ENCODE measurements around the gene ATP6AP1. TPM values are rescaled to one million over a fixed set of nuclear protein-coding genes. Genes with fewer than 3 reads are reported as not detected.

Gene ATP6AP1
- total and polyA plus RNA-seq, 3 experiments from 2014 or later, result 43.0 to 129 (median 43.2) TPM

DNA sequence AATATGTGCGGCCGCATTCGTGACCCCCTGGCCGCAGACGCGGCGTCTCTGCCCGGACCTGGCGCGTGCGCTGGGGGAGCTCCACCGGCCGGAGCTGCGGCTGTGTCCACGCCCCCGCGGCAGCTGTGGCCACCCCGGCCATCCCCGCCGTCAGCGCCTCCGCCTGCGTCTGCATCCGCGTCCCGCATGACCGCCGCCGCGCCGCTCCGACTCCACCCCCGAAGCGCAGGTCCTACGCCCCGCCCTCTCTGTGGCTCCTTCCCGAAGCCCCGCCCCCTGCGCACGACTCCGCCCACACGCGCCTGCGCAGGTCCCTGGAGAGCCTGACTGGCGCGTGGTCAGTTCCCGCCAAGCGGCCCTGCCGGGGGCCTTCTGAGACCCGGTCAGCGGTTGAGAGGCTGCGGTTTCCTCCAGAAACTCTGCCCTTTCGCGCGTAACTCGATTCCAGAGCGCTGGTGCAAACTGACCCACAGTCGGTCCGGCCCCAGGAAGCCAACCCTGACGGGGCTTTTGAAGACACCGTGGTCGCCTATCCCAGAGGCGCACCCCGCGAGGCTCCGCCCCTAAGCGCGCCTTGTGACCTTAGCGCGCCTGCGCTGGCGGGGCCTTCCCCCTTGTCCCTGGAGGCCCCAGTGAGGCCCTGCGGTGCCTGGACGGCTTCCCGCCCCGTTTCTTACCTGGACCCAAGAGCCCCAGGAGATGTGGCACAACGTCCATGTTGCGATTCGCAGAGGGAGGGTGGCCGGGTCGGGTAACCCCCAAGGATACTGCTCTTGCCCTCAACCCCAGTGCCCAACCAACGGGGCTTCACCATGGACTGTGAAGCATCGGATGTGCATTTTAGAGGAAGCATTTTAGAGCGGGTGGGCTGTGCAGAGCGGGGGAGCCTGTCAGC is 50.5 kb downstream of the ATP6AP1 start, which contains the start of gene LAGE3:
Gene LAGE3, minus strand, starts transcription at position 554 of the 895 bp plus-strand sequence. Its CDS starts 366 bp downstream, at position 188.
- Histone ChIP-seq H3K27ac (ENCODE audit: low read depth, low read length) (peak within 1 kb of the TSS; percentile 73), H3K36me3 (ENCODE audit: insufficient read depth, low read length) (no peaks in the 10 kb centered on the region), H3K4me1 (ENCODE audit: insufficient read depth, low read length) (peaks cover 13% of the 10 kb centered on the region), H3K4me3 (ENCODE audit: low read length) (peak within 1 kb of the TSS; percentile 61), H3K9me3 (ENCODE audit: low read length) (no peaks in the 10 kb centered on the region), H3K27me3 (ENCODE audit: insufficient read depth, low read length, poor library complexity, severe bottlenecking) (no peaks in the 10 kb centered on the region)
- H3K4me3 Mint-ChIP-seq, result peak within 1 kb of the TSS; percentile 81 to 93 (median 86)
- POLR2A ChIA-PET, result interaction anchor here (1.0 to 1.4 kb wide), 3 partner anchors 10 to 80 kb away, joined by 3 to 7 read pairs (median 7); partner anchors contain the start of gene SLC10A3
- peak; percentile 91 to 95 (median 93) for DNase-seq
- CTCF ChIA-PET, result no interaction called here
- H3K27me3 Mint-ChIP-seq, result peaks cover 0 to 18% of the 10 kb centered on the region in 2 donors
- peaks cover 0 to 4% (median 0%) of the 10 kb centered on the region in 3 donors for H3K36me3 Mint-ChIP-seq
- peaks cover 6 to 18% (median 14%) of the 10 kb centered on the region in 3 donors for H3K4me1 Mint-ChIP-seq
- H3K9me3 Mint-ChIP-seq, result no peaks in the 10 kb centered on the region
- peak within 1 kb of the TSS; percentile 74 to 95 (median 94) for H3K27ac Mint-ChIP-seq

DNA sequence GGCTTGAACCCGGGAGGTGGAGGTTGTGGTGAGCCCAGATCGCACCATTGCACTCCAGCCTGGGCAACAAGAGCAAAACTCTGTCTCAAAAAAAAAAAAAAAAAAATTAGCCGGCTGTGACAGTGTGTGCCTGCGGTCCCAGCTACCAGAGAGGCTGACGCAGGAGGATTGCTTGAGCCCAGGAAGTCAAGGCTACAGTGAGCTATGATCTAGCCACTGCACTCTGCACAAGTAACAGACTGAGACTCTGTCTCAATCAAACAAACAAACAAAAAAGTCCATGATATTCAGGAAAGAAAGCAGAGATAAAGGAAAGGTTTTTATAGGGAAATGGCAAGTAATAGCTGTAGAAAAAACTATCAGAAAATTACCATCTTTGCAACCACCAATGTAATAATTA is 52.7 kb downstream of the ATP6AP1 start:
- Mint-ChIP-seq H3K36me3 (peaks cover 0 to 10% (median 0%) of the 10 kb centered on the region in 3 donors), H3K4me3 (peak overlapping the region in 1 of 7 donors; percentile 42), H3K27ac (peak overlapping the region in 1 of 8 donors; percentile 89), H3K27me3 (peaks cover 0 to 17% of the 10 kb centered on the region in 2 donors), H3K4me1 (peaks cover 6 to 25% (median 20%) of the 10 kb centered on the region in 3 donors), H3K9me3 (no peaks in the 10 kb centered on the region)
- POLR2A ChIA-PET, result interaction anchor here (0.6 kb wide), 1 partner anchor 53 kb away, joined by 4 read pairs; the partner anchor contains the start of gene ATP6AP1
- H3K4me3 ChIP-seq (ENCODE audit: low read length), result no peak overlapping the region
- peaks cover 24% of the 10 kb centered on the region for H3K4me1 ChIP-seq (ENCODE audit: insufficient read depth, low read length)
- CTCF ChIA-PET, result no interaction called here
- no peak for DNase-seq
- no peaks in the 10 kb centered on the region for H3K36me3 ChIP-seq (ENCODE audit: insufficient read depth, low read length)
- H3K27ac ChIP-seq (ENCODE audit: low read depth, low read length), result no peak overlapping the region
- H3K27me3 ChIP-seq (ENCODE audit: insufficient read depth, low read length, poor library complexity, severe bottlenecking), result no peaks in the 10 kb centered on the region
- H3K9me3 ChIP-seq (ENCODE audit: low read length), result no peaks in the 10 kb centered on the region

DNA sequence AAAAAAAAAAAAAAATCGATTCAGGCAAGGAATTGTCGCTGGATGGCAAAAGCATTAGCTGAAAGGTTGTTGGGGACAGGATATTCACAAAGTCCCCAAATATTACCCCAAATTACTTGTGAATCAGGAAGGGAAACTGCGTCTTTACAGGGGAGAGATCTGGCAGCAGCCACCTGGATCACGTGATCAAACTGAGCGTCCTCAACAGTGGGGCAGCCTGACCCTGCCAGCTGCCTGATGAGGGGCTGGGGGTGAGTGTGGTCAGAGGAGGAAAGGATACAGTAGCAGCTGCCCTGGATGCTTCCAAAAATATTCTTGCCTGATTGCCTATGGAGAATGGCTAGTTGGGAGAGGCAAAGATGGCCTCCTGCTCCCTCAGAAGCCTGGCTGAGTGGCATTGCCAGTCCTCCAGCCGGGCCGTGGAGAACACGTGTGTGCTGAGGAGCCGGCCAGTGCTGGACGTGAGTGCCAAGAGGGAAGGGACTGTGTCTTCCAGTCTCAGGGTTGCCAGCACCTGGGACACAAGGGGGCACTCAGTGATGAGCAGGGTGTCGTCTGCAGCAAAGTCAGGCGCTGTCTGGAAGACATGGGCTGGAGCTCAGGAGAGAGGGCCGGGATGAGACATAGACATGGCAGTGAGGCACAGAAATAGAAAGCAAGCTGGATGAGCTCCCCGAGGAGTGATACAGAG is 53.6 kb downstream of the ATP6AP1 start:
- Mint-ChIP-seq H3K4me1 (peaks cover 6 to 27% (median 22%) of the 10 kb centered on the region in 3 donors), H3K27me3 (peaks cover 0 to 14% of the 10 kb centered on the region in 2 donors)
- H3K27ac ChIP-seq (ENCODE audit: low read depth, low read length), result no peak overlapping the region

DNA sequence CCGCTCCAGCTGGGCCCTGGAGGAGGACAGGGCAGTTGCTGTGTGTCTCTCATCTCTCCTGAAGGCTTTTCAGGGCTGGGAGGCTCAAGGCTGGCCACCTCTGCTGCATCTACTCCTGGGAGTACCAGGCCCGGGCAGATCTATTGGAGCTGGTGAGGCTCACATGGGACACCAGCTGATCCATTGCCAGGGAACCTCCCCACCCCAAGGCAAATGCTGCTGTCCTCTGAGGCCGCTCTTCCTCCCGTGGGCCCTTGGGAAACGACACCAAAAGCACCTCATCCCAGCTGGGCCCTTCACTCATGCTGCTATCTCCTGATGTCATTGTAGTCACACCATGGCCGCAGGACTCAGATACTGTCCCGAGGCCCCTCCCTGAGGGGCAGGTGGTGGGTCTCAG is 54.3 kb downstream of the ATP6AP1 start:
- no peak overlapping the region for H3K4me3 ChIP-seq (ENCODE audit: low read length)
- peaks cover 0 to 14% of the 10 kb centered on the region in 2 donors for H3K27me3 Mint-ChIP-seq
- peaks cover 0 to 15% (median under 1%) of the 10 kb centered on the region in 3 donors for H3K36me3 Mint-ChIP-seq
- no peaks in the 10 kb centered on the region for H3K9me3 ChIP-seq (ENCODE audit: low read length)
- H3K27ac ChIP-seq (ENCODE audit: low read depth, low read length), result no peak overlapping the region
- no peak overlapping the region for H3K4me3 Mint-ChIP-seq
- no peak for DNase-seq
- peaks cover 6 to 32% (median 23%) of the 10 kb centered on the region in 3 donors for H3K4me1 Mint-ChIP-seq
- H3K27ac Mint-ChIP-seq, result peak overlapping the region in 2 of 8 donors; percentile 48 to 54
- no peaks in the 10 kb centered on the region for H3K27me3 ChIP-seq (ENCODE audit: insufficient read depth, low read length, poor library complexity, severe bottlenecking)
- CTCF ChIA-PET, result interaction anchor here (0.7 kb wide), 1 partner anchor 51 kb away, joined by 3 read pairs; no protein-coding TSS in a partner anchor
- H3K9me3 Mint-ChIP-seq, result no peaks in the 10 kb centered on the region
- H3K36me3 ChIP-seq (ENCODE audit: insufficient read depth, low read length), result no peaks in the 10 kb centered on the region
- POLR2A ChIA-PET, result no interaction called here
- H3K4me1 ChIP-seq (ENCODE audit: insufficient read depth, low read length), result peaks cover 16% of the 10 kb centered on the region

More for the DNA sequence above, 53.6 kb downstream of the ATP6AP1 start:
- CTCF ChIA-PET, result interaction anchor here (0.7 kb wide), 1 partner anchor 52 kb away, joined by 3 read pairs; no protein-coding TSS in a partner anchor
- H3K4me3 ChIP-seq (ENCODE audit: low read length), result no peak overlapping the region
- Mint-ChIP-seq H3K4me3 (peak overlapping the region in 1 of 7 donors; percentile 40), H3K9me3 (no peaks in the 10 kb centered on the region), H3K36me3 (peaks cover 0 to 12% (median 0%) of the 10 kb centered on the region in 3 donors), H3K27ac (peak overlapping the region in 4 of 8 donors; percentile 24 to 48 (median 32))
- no peaks in the 10 kb centered on the region for H3K9me3 ChIP-seq (ENCODE audit: low read length)
- POLR2A ChIA-PET, result interaction anchor here (0.7 kb wide), 1 partner anchor 34 kb away, joined by 3 read pairs; the partner anchor contains the start of gene FAM3A
- peaks cover 20% of the 10 kb centered on the region for H3K4me1 ChIP-seq (ENCODE audit: insufficient read depth, low read length)
- no peaks in the 10 kb centered on the region for H3K27me3 ChIP-seq (ENCODE audit: insufficient read depth, low read length, poor library complexity, severe bottlenecking)
- H3K36me3 ChIP-seq (ENCODE audit: insufficient read depth, low read length), result no peaks in the 10 kb centered on the region
- DNase-seq, result no peak

DNA sequence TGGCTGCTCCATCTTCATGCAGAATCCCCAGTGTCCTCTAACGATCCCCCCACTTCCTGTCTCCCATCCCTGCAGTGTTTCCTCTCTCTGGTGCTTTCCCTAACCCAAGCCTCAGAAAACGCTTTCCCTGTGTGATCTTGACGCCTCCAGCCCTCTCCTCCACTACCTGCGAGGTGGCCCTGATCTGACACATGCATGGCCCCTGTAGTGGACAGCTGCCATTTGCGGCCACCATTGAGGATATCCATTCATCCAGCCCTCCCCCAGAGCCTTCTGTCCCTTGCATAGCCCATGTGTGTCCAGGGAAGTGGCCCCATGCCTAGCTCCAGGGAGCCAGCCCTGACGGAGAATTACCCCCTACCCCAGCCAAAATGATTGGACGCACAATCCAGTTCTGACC is 54.8 kb downstream of the ATP6AP1 start:
- ChIA-PET CTCF (interaction anchor here (0.8 kb wide), 1 partner anchor 110 kb away, joined by 3 read pairs; no protein-coding TSS in a partner anchor), POLR2A (no interaction called here)
- no peaks in the 10 kb centered on the region for H3K36me3 ChIP-seq (ENCODE audit: insufficient read depth, low read length)
- Mint-ChIP-seq H3K9me3 (no peaks in the 10 kb centered on the region), H3K4me1 (peaks cover 6 to 35% (median 23%) of the 10 kb centered on the region in 3 donors), H3K27ac (peak overlapping the region in 2 of 8 donors; percentile 41 to 48), H3K4me3 (no peak overlapping the region), H3K36me3 (peaks cover 0 to 20% (median 4%) of the 10 kb centered on the region in 3 donors), H3K27me3 (peaks cover 0 to 13% of the 10 kb centered on the region in 2 donors)
- no peaks in the 10 kb centered on the region for H3K27me3 ChIP-seq (ENCODE audit: insufficient read depth, low read length, poor library complexity, severe bottlenecking)
- no peak overlapping the region for H3K4me3 ChIP-seq (ENCODE audit: low read length)
- H3K9me3 ChIP-seq (ENCODE audit: low read length), result no peaks in the 10 kb centered on the region
- no peak for DNase-seq
- peaks cover 11% of the 10 kb centered on the region for H3K4me1 ChIP-seq (ENCODE audit: insufficient read depth, low read length)
- H3K27ac ChIP-seq (ENCODE audit: low read depth, low read length), result no peak overlapping the region

DNA sequence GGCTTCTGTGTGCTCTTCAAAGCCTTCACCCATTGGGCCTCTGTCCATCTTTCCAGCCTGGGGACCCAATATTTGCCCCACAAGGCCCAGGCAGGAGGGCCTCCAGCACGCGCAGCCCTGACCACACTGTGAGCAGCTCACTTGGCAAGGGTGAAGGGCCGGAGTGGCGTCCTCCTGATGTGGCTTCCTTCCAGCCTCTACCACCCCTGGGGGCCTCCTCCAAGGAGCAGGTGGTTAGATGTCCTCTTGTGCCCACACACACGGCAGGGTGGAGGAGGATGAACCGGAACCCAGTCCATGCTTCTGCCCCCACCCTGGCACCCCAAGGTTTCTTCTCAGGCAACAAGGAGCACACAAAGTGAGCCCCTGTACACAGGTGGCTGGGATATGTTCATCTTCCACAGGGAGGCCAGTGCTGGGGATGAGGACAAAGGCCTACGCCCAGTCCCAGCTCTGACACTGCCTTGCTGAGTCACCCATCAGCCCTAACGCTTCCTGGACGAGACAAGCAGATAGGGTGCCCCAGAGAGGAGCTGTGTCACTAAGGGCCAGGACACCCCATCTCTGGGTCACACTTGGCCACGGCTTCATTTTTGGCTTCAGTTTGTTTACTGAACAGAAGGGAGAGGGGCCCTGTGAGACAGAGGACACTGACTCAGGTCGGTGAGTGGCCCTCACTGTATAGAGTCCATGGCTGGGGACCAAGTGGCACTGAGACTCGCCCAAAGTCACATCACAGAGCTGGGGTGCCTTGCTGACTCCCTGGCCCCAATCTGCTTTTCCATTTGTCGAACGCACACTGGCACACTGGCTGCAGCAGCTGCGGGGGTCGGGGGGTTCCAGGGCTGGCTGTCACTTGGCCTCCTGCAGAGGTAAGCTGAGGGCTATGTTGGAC is 56.0 kb downstream of the ATP6AP1 start:
- Histone ChIP-seq H3K4me1 (ENCODE audit: insufficient read depth, low read length) (peaks cover 17% of the 10 kb centered on the region), H3K27ac (ENCODE audit: low read depth, low read length) (peak overlapping the region; percentile 70), H3K27me3 (ENCODE audit: insufficient read depth, low read length, poor library complexity, severe bottlenecking) (no peaks in the 10 kb centered on the region), H3K36me3 (ENCODE audit: insufficient read depth, low read length) (no peaks in the 10 kb centered on the region), H3K4me3 (ENCODE audit: low read length) (no peak overlapping the region), H3K9me3 (ENCODE audit: low read length) (no peaks in the 10 kb centered on the region)
- Mint-ChIP-seq H3K27me3 (peaks cover 0 to 12% of the 10 kb centered on the region in 2 donors), H3K36me3 (peaks cover 0 to 24% (median 4%) of the 10 kb centered on the region in 3 donors), H3K4me1 (peaks cover 9 to 41% (median 23%) of the 10 kb centered on the region in 3 donors), H3K9me3 (no peaks in the 10 kb centered on the region), H3K4me3 (peak overlapping the region in 3 of 7 donors; percentile 51 to 89 (median 59)), H3K27ac (peak overlapping the region in 3 of 8 donors; percentile 2 to 50 (median 23))
- ChIA-PET POLR2A (no interaction called here), CTCF (interaction anchor here (0.8 to 1.3 kb wide), 2 partner anchors 27 to 111 kb away, joined by 3 read pairs; partner anchors contain the start of gene PLXNA3)
- no peak for DNase-seq
